Peyer's patch (tissue), 4 donors: ENCODE results near the gene DRD2.

Experiments used
- POLR2A ChIP-seq, 2 donors: fragments of 450-650 bp; IDR thresholded peaks; one replicate each; pipeline ENCODE4 v1.5.1; 2017; ENCODE audit warnings: antibody characterized with exemption in 2 of 2, mild to moderate bottlenecking in 2 of 2, moderate library complexity in 2 of 2
- TF ChIP-seq, protein P1 (sequence below), 6 experiments: fragments of 450-650 bp in 4 of 6; fragments of 200-600 bp in 2 of 6; sonication (generic) in 1 of 6; IDR thresholded peaks; one replicate each; pipeline ENCODE4 v1.5.1; 2017 to 2019; ENCODE audit warnings: antibody characterized with exemption in 6 of 6, mild to moderate bottlenecking in 3 of 6, moderate library complexity in 1 of 6

DNA sequence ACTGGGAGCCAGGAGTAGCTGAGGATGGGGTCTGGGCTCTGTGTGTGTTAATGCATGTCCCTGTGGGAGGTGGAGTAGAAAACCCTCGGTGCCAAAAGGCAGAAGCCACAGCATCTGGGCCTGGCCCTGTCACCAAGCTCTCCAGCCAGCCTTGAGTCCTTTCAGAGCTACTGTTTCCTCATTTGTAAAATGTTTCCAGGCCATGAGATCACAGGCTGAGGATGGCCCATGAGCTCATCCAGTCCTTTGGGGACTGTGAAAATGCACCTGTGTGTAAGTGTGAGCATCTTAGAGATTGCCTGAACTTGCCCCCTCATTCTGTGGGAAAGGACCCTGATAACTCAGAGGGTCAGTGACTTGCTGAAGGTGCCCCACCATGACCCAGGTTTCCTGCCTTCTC lies 78.5 kb downstream of the DRD2 start:
- no peak for TF ChIP-seq POLR2A (IDR thresholded peaks at IDR 0.05)
- TF ChIP-seq, protein P1, sequence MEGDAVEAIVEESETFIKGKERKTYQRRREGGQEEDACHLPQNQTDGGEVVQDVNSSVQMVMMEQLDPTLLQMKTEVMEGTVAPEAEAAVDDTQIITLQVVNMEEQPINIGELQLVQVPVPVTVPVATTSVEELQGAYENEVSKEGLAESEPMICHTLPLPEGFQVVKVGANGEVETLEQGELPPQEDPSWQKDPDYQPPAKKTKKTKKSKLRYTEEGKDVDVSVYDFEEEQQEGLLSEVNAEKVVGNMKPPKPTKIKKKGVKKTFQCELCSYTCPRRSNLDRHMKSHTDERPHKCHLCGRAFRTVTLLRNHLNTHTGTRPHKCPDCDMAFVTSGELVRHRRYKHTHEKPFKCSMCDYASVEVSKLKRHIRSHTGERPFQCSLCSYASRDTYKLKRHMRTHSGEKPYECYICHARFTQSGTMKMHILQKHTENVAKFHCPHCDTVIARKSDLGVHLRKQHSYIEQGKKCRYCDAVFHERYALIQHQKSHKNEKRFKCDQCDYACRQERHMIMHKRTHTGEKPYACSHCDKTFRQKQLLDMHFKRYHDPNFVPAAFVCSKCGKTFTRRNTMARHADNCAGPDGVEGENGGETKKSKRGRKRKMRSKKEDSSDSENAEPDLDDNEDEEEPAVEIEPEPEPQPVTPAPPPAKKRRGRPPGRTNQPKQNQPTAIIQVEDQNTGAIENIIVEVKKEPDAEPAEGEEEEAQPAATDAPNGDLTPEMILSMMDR (IDR thresholded peaks at IDR 0.05), result no peak
